HG02623 (cell line): Measurements from ENCODE around the gene COL23A1.

Source experiments
- ATAC-seq: cut with Tn5 transposase; IDR thresholded peaks from one replicate; pipeline ENCODE4 v1.9.1; 2021; ENCODE audit warnings: moderate library complexity; ENCODE audit not compliant: unreplicated experiment

The COL23A1 gene

GRCh38 chr5:178348356-178349074 is 241.7 kb downstream of the COL23A1 start:
- no peak for ATAC-seq

GRCh38 chr5:178347956-178348355 is 242.2 kb downstream of the COL23A1 start:
- no peak for ATAC-seq

- no peak for ATAC-seq
Observed at GRCh38 chr5:178346607-178347334, 243.4 kb downstream of the COL23A1 start.

GRCh38 chr5:178343306-178343705 is 246.9 kb downstream of the COL23A1 start:
- no peak for ATAC-seq

GRCh38 chr5:178341851-178342140 is 248.4 kb downstream of the COL23A1 start:
- no peak for ATAC-seq

- no peak for ATAC-seq
Observed at GRCh38 chr5:178341091-178341850, 248.9 kb downstream of the COL23A1 start.

- ATAC-seq: no peak
Observed at GRCh38 chr5:178340637-178341036, 249.6 kb downstream of the COL23A1 start.

GRCh38 chr5:178340187-178340586 is 250.0 kb downstream of the COL23A1 start:
- no peak for ATAC-seq

GRCh38 chr5:178339272-178339671 is 250.9 kb downstream of the COL23A1 start:
- no peak for ATAC-seq

GRCh38 chr5:178338750-178339144 is 251.4 kb downstream of the COL23A1 start:
- ATAC-seq: no peak

GRCh38 chr5:178338126-178338749 is 252.0 kb downstream of the COL23A1 start:
- ATAC-seq: no peak

- ATAC-seq: no peak
Observed at GRCh38 chr5:178337334-178337741, 252.9 kb downstream of the COL23A1 start.

GRCh38 chr5:178336889-178337288 is 253.3 kb downstream of the COL23A1 start:
- ATAC-seq: no peak

- no peak for ATAC-seq
Observed at GRCh38 chr5:178335302-178336030, 254.7 kb downstream of the COL23A1 start.

- ATAC-seq: no peak
Observed at GRCh38 chr5:178334861-178335260, 255.3 kb downstream of the COL23A1 start.

- no peak for ATAC-seq
Observed at GRCh38 chr5:178333821-178334481, 256.2 kb downstream of the COL23A1 start.

- no peak for ATAC-seq
Observed at GRCh38 chr5:178332210-178332641, 258.0 kb downstream of the COL23A1 start.

- no peak for ATAC-seq
Observed at GRCh38 chr5:178331491-178331996, 258.6 kb downstream of the COL23A1 start.

- no peak for ATAC-seq
Observed at GRCh38 chr5:178330791-178331404, 259.3 kb downstream of the COL23A1 start.
